D721Med (cell line): Measurements from ENCODE around the gene RSAD2.

Experiments used
- DNase-seq: peaks from one replicate; pipeline ENCODE4 v3.0.0; 2011; ENCODE audit warnings: low spot score; ENCODE audit not compliant: insufficient read length
- FAIRE-seq: peaks from 2 replicates; lab custom pipeline; 2011; peaks lifted over from hg19 to GRCh38; lab: Jason Lieb, UNC
- CTCF ChIP-seq: IDR thresholded peaks from 2 replicates; pipeline ENCODE4 v1.5.1; 2012; ENCODE audit warnings: mild to moderate bottlenecking, control low read depth; ENCODE audit not compliant: insufficient read depth; ENCODE audit errors: missing control alignments

The RSAD2 gene

GRCh38 chr2:6917071-6917760 lies 39.6 kb downstream of the RSAD2 start, which contains the start of gene RNF144A:
Gene RNF144A, plus strand, starts transcription at chr2:6917412. Its CDS starts 79,515 bp downstream, at chr2:6996927.
- TF ChIP-seq CTCF, result peak; percentile 40
- no peak for FAIRE-seq
- peak; percentile 77 for DNase-seq

- DNase-seq (no peak), FAIRE-seq (no peak)
- TF ChIP-seq CTCF, result no peak
Observed at GRCh38 chr2:6917761-6918421, 40.3 kb downstream of the RSAD2 start.

GRCh38 chr2:6919901-6920742 lies 42.5 kb downstream of the RSAD2 start:
- no peak for TF ChIP-seq CTCF
- DNase-seq (no peak), FAIRE-seq (no peak)

GRCh38 chr2:6920743-6921064 lies 43.1 kb downstream of the RSAD2 start:
- no peak for FAIRE-seq
- no peak for DNase-seq
- no peak for TF ChIP-seq CTCF

GRCh38 chr2:6921321-6921922 lies 43.8 kb downstream of the RSAD2 start:
- TF ChIP-seq CTCF, result no peak
- DNase-seq (no peak), FAIRE-seq (no peak)

- TF ChIP-seq CTCF, result no peak
- no peak for FAIRE-seq
- no peak for DNase-seq
Observed at GRCh38 chr2:6922201-6922656, 44.7 kb downstream of the RSAD2 start.
